HG03571 (cell line): Measurements from ENCODE around the gene RAB43.

ENCODE experiments used
- ATAC-seq: cut with Tn5 transposase; IDR thresholded peaks from one replicate; pipeline ENCODE4 v1.9.1; 2021; ENCODE audit not compliant: unreplicated experiment

Gene RAB43

GRCh38 chr3:129039271-129040038, 82.1 kb downstream of the RAB43 start:
- no peak for ATAC-seq

- ATAC-seq, result no peak
Measured at GRCh38 chr3:129038121-129038855, 83.3 kb downstream of the RAB43 start.
